Measurements from ENCODE around the gene BTG2. TPM values are rescaled to one million over a fixed set of nuclear protein-coding genes. Genes with fewer than 3 reads are reported as not detected.
"Not testable (repeated sequence)": the region's sequence is repeated elsewhere in the genome, so short reads cannot be mapped to it uniquely, and the experiment has no call there.

The BTG2 gene
- total RNA-seq, 1 experiment from 2014 or later, result 2.0 TPM

GRCh38 chr1:203302456-203302855 lies 2.9 kb upstream of the BTG2 start:
- no peaks in the 10 kb centered on the region for H3K36me3 ChIP-seq
- DNase-seq, result no peak
- peaks cover 18% of the 10 kb centered on the region for H3K27me3 ChIP-seq

GRCh38 chr1:203302894-203303293 lies 2.4 kb upstream of the BTG2 start:
- Histone ChIP-seq H3K36me3 (no peaks in the 10 kb centered on the region), H3K27me3 (peaks cover 18% of the 10 kb centered on the region), H3K9me3 (no peaks in the 10 kb centered on the region), H3K4me3 (no peak overlapping the region)
- DNase-seq, result no peak

More at GRCh38 chr1:203302456-203302855, 2.9 kb upstream of the BTG2 start:
- Histone ChIP-seq H3K4me3 (no peak overlapping the region), H3K9me3 (no peaks in the 10 kb centered on the region)

GRCh38 chr1:203304391-203304918 lies 864 bp upstream of the BTG2 start:
- Histone ChIP-seq H3K4me3 (peak overlapping the region; percentile 75), H3K36me3 (no peaks in the 10 kb centered on the region), H3K27me3 (peaks cover 6% of the 10 kb centered on the region; the same call in 1 of the 2 replicates), H3K9me3 (no peaks in the 10 kb centered on the region)
- DNase-seq, result no peak

- 0 out of 2 replicates have a peak, but pooled peaks cover 5% of the 10 kb centered on the region for H3K27me3 ChIP-seq
- no peak for DNase-seq
- peak overlapping the region; percentile 75 for H3K4me3 ChIP-seq
- H3K36me3 ChIP-seq, result no peaks in the 10 kb centered on the region
- no peaks in the 10 kb centered on the region for H3K9me3 ChIP-seq
Measured at GRCh38 chr1:203305809-203306088, 430 bp downstream of the BTG2 start.

GRCh38 chr1:203306089-203306964 lies 1.0 kb downstream of the BTG2 start:
- no peaks in the 10 kb centered on the region for H3K36me3 ChIP-seq
- no peaks in the 10 kb centered on the region for H3K9me3 ChIP-seq
- 0 out of 2 replicates have a peak, but pooled peaks cover 2% of the 10 kb centered on the region for H3K27me3 ChIP-seq
- peak overlapping the region; percentile 75 for H3K4me3 ChIP-seq
- peak; percentile 74 for DNase-seq

GRCh38 chr1:203306965-203307541 lies 1.7 kb downstream of the BTG2 start:
- H3K36me3 ChIP-seq, result no peaks in the 10 kb centered on the region
- DNase-seq, result no peak

GRCh38 chr1:203307641-203308126 lies 2.4 kb downstream of the BTG2 start:
- Histone ChIP-seq H3K36me3 (no peaks in the 10 kb centered on the region), H3K27me3 (no peaks in the 10 kb centered on the region), H3K9me3 (no peaks in the 10 kb centered on the region), H3K4me3 (no peak overlapping the region)
- no peak for DNase-seq

More at GRCh38 chr1:203306965-203307541, 1.7 kb downstream of the BTG2 start:
- Histone ChIP-seq H3K9me3 (no peaks in the 10 kb centered on the region), H3K27me3 (no peaks in the 10 kb centered on the region), H3K4me3 (no peak overlapping the region)

GRCh38 chr1:203308328-203308922 lies 3.1 kb downstream of the BTG2 start:
- no peak for DNase-seq
- no peak overlapping the region for H3K4me3 ChIP-seq
- no peaks in the 10 kb centered on the region for H3K36me3 ChIP-seq
- no peaks in the 10 kb centered on the region for H3K27me3 ChIP-seq
- H3K9me3 ChIP-seq, result no peaks in the 10 kb centered on the region

- H3K4me3 ChIP-seq, result no peak overlapping the region
- H3K9me3 ChIP-seq, result no peaks in the 10 kb centered on the region
Measured at GRCh38 chr1:203308923-203309331, 3.6 kb downstream of the BTG2 start.

GRCh38 chr1:203311368-203312301 lies 6.3 kb downstream of the BTG2 start:
- Histone ChIP-seq H3K36me3 (no peaks in the 10 kb centered on the region), H3K4me3 (no peak overlapping the region), H3K9me3 (no peaks in the 10 kb centered on the region), H3K27me3 (peaks cover 2% of the 10 kb centered on the region; the same call in 1 of the 2 replicates)
- DNase-seq, result no peak

More at GRCh38 chr1:203308923-203309331, 3.6 kb downstream of the BTG2 start:
- no peak for DNase-seq
- H3K27me3 ChIP-seq, result no peaks in the 10 kb centered on the region
- no peaks in the 10 kb centered on the region for H3K36me3 ChIP-seq

- H3K27me3 ChIP-seq, H3K9me3 ChIP-seq, DNase-seq, H3K4me3 ChIP-seq, H3K36me3 ChIP-seq: not testable (repeated sequence)
Measured at GRCh38 chr1:203314025-203314759, 8.9 kb downstream of the BTG2 start.

- DNase-seq, result no peak
Measured at GRCh38 chr1:203316626-203317093, 11.3 kb downstream of the BTG2 start.

GRCh38 chr1:203317429-203318228 lies 12.3 kb downstream of the BTG2 start:
- Histone ChIP-seq H3K36me3 (no peaks in the 10 kb centered on the region), H3K4me3 (no peak overlapping the region), H3K27me3 (peaks cover 3% of the 10 kb centered on the region; the same call in 1 of the 2 replicates), H3K9me3 (no peaks in the 10 kb centered on the region)
- DNase-seq, result no peak

More at GRCh38 chr1:203316626-203317093, 11.3 kb downstream of the BTG2 start:
- no peaks in the 10 kb centered on the region for H3K9me3 ChIP-seq
- peaks cover 2% of the 10 kb centered on the region; the same call in 1 of the 2 replicates for H3K27me3 ChIP-seq
- H3K4me3 ChIP-seq, result no peak overlapping the region
- no peaks in the 10 kb centered on the region for H3K36me3 ChIP-seq

GRCh38 chr1:203318229-203318517 lies 12.9 kb downstream of the BTG2 start:
- H3K36me3 ChIP-seq, result no peaks in the 10 kb centered on the region
- peaks cover 5% of the 10 kb centered on the region; the same call in 1 of the 2 replicates for H3K27me3 ChIP-seq
- no peak for DNase-seq
- H3K4me3 ChIP-seq, result no peak overlapping the region
- H3K9me3 ChIP-seq, result no peaks in the 10 kb centered on the region

All from MG63 (cell line).